Panc1 (cell line): ENCODE results near the gene KRTAP3-3. TPM values are rescaled to one million over a fixed set of nuclear protein-coding genes. Genes with fewer than 3 reads are reported as not detected.

Experiments used
- ATAC-seq: fragments of 200-7000 bp; cut with Tn5 transposase; 2 replicates; pipeline ENCODE4 v1.9.1; 2020; ENCODE audit warnings: mild to moderate bottlenecking, moderate library complexity
- BruUV-seq: library from RNA; stranded (reverse); fragments of 400-500 nt; replicated peaks from 2 replicates; lab custom pipeline; 2021; lab: Mats Ljungman, UMichigan
- CTCF ChIA-PET: fragments of 300-600 bp; sonication (Branson Sonifier 250); formaldehyde crosslinking; loops from one replicate; lab custom pipeline; 2022; ENCODE audit warnings: antibody characterized with exemption; lab: Charles Lee
- POLR2A ChIA-PET: fragments of 300-600 bp; sonication (Branson Sonifier 250); formaldehyde crosslinking; loops from one replicate; lab custom pipeline; 2022; ENCODE audit warnings: antibody characterized with exemption; lab: Charles Lee
- DNase-seq: peaks from one replicate; pipeline ENCODE4 v3.0.0-alpha.2; 2010; ENCODE audit warnings: low read depth, low spot score
- H3K27ac ChIP-seq: 2 replicates; pipeline ENCODE4 v1.5.1; 2011; ENCODE audit warnings: mild to moderate bottlenecking, low read length, inconsistent platforms
- H3K27me3 ChIP-seq: fragments of 200-500 bp; sonication (Bioruptor generic); 2 replicates; pipeline ENCODE4 v1.6.0; 2014; ENCODE audit warnings: low read length, inconsistent platforms; ENCODE audit not compliant: control insufficient read depth, insufficient read depth
- H3K36me3 ChIP-seq: fragments of 200-500 bp; sonication (Bioruptor generic); 2 replicates; pipeline ENCODE4 v1.5.1; 2014; ENCODE audit warnings: inconsistent platforms, mild to moderate bottlenecking, low read length, moderate library complexity; ENCODE audit not compliant: control insufficient read depth, insufficient read depth
- H3K4me1 ChIP-seq: 2 replicates; pipeline ENCODE4 v1.5.1; 2011; ENCODE audit warnings: inconsistent platforms, mild to moderate bottlenecking, low read length, moderate library complexity; ENCODE audit not compliant: control insufficient read depth, insufficient read depth
- H3K4me3 ChIP-seq, 2 experiments: 2 replicates each; pipeline ENCODE4 v1.5.1; 2011 to 2012; ENCODE audit warnings: low read depth in 2 of 2, low read length in 2 of 2, mild to moderate bottlenecking in 2 of 2, inconsistent platforms in 1 of 2, moderate library complexity in 1 of 2
- H3K9me3 ChIP-seq: fragments of 200-500 bp; sonication (Bioruptor generic); 2 replicates; pipeline ENCODE4 v1.5.1; 2014; ENCODE audit warnings: low read depth, mild to moderate bottlenecking, inconsistent platforms, low read length, moderate library complexity; ENCODE audit not compliant: control insufficient read depth, insufficient read depth
- CTCF ChIP-seq: fragments of 450-650 bp; IDR thresholded peaks from 2 replicates; pipeline ENCODE4 v1.5.1; 2017; ENCODE audit warnings: mild to moderate bottlenecking
- POLR2AphosphoS5 ChIP-seq: IDR thresholded peaks from 2 replicates; pipeline ENCODE4 v1.6.1; 2012; ENCODE audit warnings: mild to moderate bottlenecking, low read depth, low read length, moderate library complexity
- REST ChIP-seq, 2 experiments: IDR thresholded peaks; 2 replicates each; pipeline ENCODE4 v1.6.1; 2011 to 2012; ENCODE audit warnings: low read depth in 2 of 2, control low read depth in 1 of 2, low read length in 1 of 2, mild to moderate bottlenecking in 1 of 2, moderate library complexity in 1 of 2; ENCODE audit not compliant: insufficient read depth in 1 of 2
- SIN3A ChIP-seq: IDR thresholded peaks from 2 replicates; pipeline ENCODE4 v1.6.1; 2012; ENCODE audit warnings: low read depth, mild to moderate bottlenecking, low read length, moderate library complexity, borderline replicate concordance; ENCODE audit not compliant: insufficient read depth
- TCF7L2 ChIP-seq: IDR thresholded peaks from 2 replicates; pipeline ENCODE4 v1.6.1; 2011; ENCODE audit warnings: mild to moderate bottlenecking, low read depth, low read length, inconsistent platforms
- in situ Hi-C: cut with HindIII; loops from 2 replicates; pipeline ENCODE4 v1.10.0; 2016; ENCODE audit warnings: low sequenced_read_pairs, low pct_unique_long_range_greater_than_20kb
- intact Hi-C: fragments of 100-400 bp; cut with micrococcal nuclease; formaldehyde crosslinking; loops from one replicate; pipeline ENCODE4 v1.10.0; 2022; ENCODE audit not compliant: unreplicated experiment
- total RNA-seq: library from RNA; stranded (reverse); gene quantifications from one replicate; pipeline ENCODE4 v1.2.1, GENCODE V29; 2021; ENCODE audit not compliant: unreplicated experiment

The KRTAP3-3 gene
- total RNA-seq, 1 experiment from 2014 or later, result not detected

GRCh38 chr17:41024697-41025096 lies 30.7 kb upstream of the KRTAP3-3 start:
- Histone ChIP-seq H3K36me3 (no peaks in the 10 kb centered on the region), H3K4me3 (no peak overlapping the region), H3K4me1 (no peaks in the 10 kb centered on the region), H3K27me3 (peaks cover 8% of the 10 kb centered on the region; the same call in 1 of the 2 replicates), H3K27ac (no peak overlapping the region), H3K9me3 (no peaks in the 10 kb centered on the region)
- CTCF ChIA-PET, result no interaction called here
- DNase-seq (no peak), ATAC-seq (no peak)
- BruUV-seq, result no TSS peak
- POLR2A ChIA-PET, result no interaction called here
- intact Hi-C loops, result no loop called here
- TF ChIP-seq POLR2AphosphoS5 (no peak), TCF7L2 (no peak), REST (IDR thresholded peaks at IDR 0.05; ENCODE audit: insufficient read depth in 1 of 2, low read depth in 2 of 2, low read length in 1 of 2) (no peak), CTCF (no peak), SIN3A (no peak)
- in situ Hi-C loops, result no loop called here

GRCh38 chr17:41020336-41020735 lies 26.4 kb upstream of the KRTAP3-3 start:
- no peak overlapping the region for H3K4me3 ChIP-seq
- in situ Hi-C loops (no loop called here), intact Hi-C loops (no loop called here)
- H3K4me1 ChIP-seq, result no peaks in the 10 kb centered on the region
- CTCF ChIA-PET, result no interaction called here
- peaks cover 2% of the 10 kb centered on the region; the same call in 1 of the 2 replicates for H3K27me3 ChIP-seq
- DNase-seq (no peak), ATAC-seq (no peak)
- H3K27ac ChIP-seq, result no peak overlapping the region
- H3K9me3 ChIP-seq, result no peaks in the 10 kb centered on the region
- TF ChIP-seq CTCF, result no peak
- TF ChIP-seq POLR2AphosphoS5, result no peak
- no peak for TF ChIP-seq SIN3A
- TF ChIP-seq REST (IDR thresholded peaks at IDR 0.05; ENCODE audit: insufficient read depth in 1 of 2, low read depth in 2 of 2, low read length in 1 of 2), result no peak
- no peak for TF ChIP-seq TCF7L2
- no peaks in the 10 kb centered on the region for H3K36me3 ChIP-seq
- no TSS peak for BruUV-seq
- POLR2A ChIA-PET, result no interaction called here
